ENCODE results near the gene PKD1. TPM values are rescaled to one million over a fixed set of nuclear protein-coding genes. Genes with fewer than 3 reads are reported as not detected.

Gene PKD1
- total RNA-seq, 1 donor from 2014 or later: 138 TPM

DNA sequence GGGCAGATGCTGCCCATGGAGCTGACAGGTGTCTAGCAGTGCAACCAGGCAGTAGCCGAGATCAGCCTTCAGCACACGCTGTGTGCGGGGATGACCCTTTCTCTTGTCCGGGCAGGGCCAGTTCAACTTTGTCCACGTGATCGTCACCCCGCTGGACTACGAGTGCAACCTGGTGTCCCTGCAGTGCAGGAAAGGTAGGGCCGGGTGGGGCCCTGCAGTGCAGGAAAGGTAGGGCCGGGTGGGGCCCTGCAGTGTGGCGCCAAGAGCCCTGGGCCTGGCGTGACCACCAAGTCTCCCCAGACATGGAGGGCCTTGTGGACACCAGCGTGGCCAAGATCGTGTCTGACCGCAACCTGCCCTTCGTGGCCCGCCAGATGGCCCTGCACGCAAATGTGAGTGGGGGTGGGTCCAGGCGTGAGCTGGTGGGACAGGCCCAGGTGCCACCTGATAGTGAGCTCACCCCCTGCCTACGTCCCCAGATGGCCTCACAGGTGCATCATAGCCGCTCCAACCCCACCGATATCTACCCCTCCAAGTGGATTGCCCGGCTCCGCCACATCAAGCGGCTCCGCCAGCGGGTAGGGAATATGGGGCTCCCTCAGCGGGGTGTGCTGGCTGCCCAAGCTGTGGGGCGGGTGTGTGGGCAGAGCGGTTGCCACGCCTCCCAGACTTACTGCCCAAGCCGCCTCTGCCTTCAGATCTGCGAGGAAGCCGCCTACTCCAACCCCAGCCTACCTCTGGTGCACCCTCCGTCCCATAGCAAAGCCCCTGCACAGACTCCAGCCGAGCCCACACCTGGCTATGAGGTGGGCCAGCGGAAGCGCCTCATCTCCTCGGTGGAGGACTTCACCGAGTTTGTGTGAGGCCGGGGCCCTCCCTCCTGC, 47.7 kb downstream of the PKD1 start:
- no peak for DNase-seq

- no peak for DNase-seq
Observed at GRCh38 chr16:2086812-2087747, 48.6 kb downstream of the PKD1 start.

DNA sequence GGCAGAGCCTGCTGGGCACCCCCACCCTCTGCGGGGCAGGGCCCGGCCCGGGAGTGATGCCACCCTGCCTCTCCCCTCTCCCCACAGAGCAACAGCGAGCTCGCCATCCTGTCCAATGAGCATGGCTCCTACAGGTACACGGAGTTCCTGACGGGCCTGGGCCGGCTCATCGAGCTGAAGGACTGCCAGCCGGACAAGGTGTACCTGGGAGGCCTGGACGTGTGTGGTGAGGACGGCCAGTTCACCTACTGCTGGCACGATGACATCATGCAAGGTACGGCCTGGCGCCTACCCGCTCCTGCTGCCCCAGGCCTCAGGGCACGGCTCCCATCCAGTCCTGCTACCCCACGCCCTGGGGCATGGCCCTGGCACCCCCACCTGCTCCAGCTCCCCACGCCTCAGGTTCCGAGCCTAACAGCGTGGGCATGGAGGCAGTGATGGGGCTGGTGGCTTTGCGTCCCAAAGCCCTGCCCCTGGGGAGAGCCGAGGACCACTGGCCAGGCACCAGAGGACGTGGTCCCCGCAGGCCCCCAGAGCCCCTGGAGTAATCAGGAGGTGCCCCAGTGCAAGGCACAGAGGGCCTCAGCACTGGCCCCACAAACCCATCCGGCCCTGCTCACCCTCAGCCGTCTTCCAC, 49.5 kb downstream of the PKD1 start:
- DNase-seq: no peak

GRCh38 chr16:2085669-2086068, 50.0 kb downstream of the PKD1 start:
- DNase-seq: no peak

GRCh38 chr16:2084895-2085625, 50.6 kb downstream of the PKD1 start:
- peak; percentile 42 for DNase-seq

DNA sequence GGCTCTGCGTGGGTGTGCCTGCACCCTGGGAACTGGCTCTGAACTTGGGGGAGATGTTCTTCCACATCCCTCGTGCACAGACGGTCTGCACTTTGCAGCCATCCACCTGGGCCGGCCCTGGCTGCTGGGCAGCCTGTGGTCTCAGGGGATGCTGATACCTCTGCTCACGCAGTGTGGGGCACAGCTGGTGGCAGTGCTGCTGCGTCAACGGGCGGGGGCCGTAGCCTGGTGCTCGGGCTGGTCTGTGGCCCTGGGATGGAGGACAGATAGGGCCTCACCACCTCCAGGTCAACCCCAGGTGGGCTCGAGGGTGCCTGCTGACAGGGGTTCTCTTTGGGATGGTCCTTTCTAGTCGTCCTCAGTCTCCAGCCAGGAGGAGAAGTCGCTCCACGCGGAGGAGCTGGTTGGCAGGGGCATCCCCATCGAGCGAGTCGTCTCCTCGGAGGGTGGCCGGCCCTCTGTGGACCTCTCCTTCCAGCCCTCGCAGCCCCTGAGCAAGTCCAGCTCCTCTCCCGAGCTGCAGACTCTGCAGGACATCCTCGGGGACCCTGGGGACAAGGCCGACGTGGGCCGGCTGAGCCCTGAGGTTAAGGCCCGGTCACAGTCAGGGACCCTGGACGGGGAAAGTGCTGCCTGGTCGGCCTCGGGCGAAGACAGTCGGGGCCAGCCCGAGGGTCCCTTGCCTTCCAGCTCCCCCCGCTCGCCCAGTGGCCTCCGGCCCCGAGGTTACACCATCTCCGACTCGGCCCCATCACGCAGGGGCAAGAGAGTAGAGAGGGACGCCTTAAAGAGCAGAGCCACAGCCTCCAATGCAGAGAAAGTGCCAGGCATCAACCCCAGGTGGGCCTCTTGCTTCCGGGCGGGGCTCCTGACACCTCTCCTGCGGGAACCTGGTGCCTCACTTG, 51.6 kb downstream of the PKD1 start:
- no peak for DNase-seq

GRCh38 chr16:2083409-2083808, 52.3 kb downstream of the PKD1 start:
- DNase-seq: no peak

- no peak for DNase-seq
Observed at GRCh38 chr16:2082983-2083364, 52.7 kb downstream of the PKD1 start.

DNA sequence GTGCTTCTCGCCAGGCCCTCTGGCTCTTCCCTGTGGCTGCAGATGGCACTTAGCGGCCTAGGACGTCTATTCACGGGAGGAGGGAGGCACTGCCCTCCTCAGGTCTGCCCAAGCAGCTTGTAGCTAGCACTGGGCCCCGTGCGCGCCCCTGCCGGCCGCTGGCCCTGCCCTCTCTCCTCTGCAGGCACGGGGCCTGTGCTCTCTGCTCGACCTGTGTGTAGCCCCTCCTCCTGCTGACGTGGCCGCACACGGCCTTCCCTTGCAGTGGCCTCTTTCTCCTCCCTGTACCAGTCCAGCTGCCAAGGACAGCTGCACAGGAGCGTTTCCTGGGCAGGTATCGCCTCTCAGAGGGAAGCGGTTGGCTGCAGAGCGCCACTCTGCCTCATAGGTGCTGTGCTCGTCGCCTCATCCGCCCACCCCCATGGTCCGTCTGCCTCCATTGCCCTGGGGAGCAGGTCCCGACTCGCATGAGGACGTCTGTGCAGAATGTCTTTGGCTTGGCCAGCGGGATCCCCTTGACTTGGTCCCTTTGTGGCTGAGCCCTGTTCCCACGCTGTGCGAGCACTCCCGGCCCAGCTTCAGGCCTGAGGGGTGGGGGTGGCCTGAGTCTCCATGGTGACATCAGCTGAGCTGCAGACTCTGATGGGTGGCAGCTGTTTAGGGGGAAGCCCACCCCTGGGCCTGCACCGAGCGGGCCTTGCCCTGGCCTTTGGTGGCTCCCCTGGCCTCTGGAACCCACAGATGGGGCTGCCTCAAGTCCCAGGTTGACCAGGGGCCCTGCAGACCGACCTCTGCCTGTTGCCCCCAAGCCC, 53.3 kb downstream of the PKD1 start:
- peak; percentile 48 for DNase-seq

GRCh38 chr16:2081201-2082084, 54.3 kb downstream of the PKD1 start:
- no peak for DNase-seq

DNA sequence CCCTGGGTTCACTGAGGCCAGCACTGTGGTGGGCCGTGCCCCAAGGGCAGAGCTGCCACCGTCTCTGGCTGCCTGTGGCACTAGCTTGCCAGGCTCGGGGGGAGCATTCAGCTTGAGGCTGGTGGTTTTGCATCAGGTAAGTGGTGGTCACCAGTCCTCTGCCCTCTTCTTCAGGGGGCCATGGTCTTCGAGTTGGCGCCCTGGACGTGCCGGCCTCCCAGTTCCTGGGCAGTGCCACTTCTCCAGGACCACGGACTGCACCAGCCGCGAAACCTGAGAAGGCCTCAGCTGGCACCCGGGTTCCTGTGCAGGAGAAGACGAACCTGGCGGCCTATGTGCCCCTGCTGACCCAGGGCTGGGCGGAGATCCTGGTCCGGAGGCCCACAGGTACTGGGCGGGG, 55.7 kb downstream of the PKD1 start:
- DNase-seq: no peak

- no peak for DNase-seq
Observed at GRCh38 chr16:2079311-2079800, 56.3 kb downstream of the PKD1 start.

GRCh38 chr16:2078691-2079090, 57.0 kb downstream of the PKD1 start:
- no peak for DNase-seq

DNA sequence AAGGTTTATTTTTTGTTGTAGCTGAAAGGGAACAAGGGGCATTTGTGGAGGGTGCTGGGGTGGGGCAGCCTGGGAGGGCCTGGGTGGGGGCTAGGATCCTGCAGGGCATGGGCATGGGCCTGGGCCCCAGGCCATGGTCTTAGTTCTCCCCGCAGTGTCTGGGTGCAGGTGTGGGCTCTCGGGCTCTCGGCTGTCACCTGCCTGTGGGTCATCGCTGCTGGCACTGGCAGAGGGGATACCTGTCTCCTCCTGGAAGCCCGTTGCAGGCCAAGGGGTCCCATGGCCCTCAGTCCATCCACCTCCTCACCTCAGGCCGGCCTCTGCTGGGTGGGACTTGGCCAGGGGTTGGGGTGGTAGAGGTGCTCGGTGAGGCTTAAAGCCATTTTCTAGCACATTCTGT, 57.6 kb downstream of the PKD1 start:
- DNase-seq: no peak

- no peak for DNase-seq
Observed at GRCh38 chr16:2077696-2078095, 58.0 kb downstream of the PKD1 start.

DNA sequence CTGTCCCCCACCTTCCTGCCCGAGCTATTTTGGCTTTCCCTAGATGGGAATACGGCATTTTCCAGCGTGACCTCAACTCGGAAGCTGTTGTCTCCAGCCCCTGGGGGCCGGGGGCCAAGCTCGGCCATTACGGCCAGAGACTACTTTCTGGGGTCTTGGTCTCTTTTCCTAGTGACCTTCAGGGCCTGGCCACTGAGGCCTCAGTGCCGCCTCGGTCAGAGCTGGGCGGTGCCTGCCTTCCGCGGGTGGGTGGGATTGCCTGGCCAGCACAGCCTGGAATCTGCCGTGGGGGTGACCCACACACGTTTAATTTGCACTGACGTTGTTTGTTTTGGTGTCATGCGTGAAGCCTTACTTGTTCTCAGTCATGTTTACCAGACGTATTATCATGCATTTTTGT, 58.7 kb downstream of the PKD1 start:
- no peak for DNase-seq

GRCh38 chr16:2076072-2076865, 59.4 kb downstream of the PKD1 start:
- DNase-seq: no peak

DNA sequence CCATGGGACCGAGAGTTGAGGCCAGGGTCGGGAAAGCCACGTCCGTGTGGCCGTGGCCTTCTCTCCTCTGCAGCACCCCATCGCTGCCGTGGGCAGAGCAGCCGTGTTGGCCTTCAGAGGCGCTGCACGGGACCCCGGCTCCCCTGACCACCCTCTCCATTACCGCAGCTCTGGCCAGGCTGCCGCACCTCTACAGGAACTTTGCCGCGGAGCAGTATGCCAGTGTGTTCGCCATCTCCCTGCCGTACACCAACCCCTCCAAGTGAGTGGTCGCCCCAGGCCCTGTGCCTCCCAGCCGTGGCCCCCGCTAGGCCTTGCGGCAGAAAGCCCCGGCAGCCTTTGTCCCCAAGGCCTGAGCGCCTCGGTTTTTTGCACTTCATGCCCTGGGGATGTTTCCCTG, 60.1 kb downstream of the PKD1 start:
- DNase-seq: no peak

All from tongue (tissue), 2 donors.